ENCODE measurements around the gene GMDS.

The GMDS gene

DNA sequence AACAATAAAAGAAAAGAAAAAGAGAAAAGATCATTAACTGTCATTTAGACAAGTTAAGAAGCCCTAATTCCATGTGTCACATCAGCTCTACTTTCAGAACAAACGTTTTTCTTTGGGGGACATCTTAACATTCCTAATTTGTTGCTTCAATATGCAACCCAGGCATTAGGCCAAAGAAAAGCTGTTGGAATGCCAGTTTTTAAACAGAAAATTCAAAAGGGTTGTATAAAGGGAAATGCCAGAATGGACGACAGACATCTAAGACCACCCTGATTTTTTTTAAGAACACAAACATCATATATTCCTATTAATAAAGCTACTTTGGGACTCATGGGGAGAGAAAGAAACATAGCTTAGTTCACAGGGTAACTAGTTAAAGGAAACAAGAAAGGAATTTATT is 315.0 kb downstream of the GMDS start:
- no peak overlapping the region for H3K4me3 ChIP-seq
- H3K27me3 ChIP-seq (ENCODE audit: low read depth) = no peaks in the 10 kb centered on the region
- in situ Hi-C loops (cut with MboI; ENCODE audit: low sequenced_read_pairs) = no loop called here
- no peak for DNase-seq (ENCODE audit: low spot score in 2 of 2)
- no peaks in the 10 kb centered on the region for H3K4me1 ChIP-seq
- H3K9me3 ChIP-seq = no peaks in the 10 kb centered on the region
- H3K36me3 ChIP-seq (replicated peaks) = no peaks in the 10 kb centered on the region

DNA sequence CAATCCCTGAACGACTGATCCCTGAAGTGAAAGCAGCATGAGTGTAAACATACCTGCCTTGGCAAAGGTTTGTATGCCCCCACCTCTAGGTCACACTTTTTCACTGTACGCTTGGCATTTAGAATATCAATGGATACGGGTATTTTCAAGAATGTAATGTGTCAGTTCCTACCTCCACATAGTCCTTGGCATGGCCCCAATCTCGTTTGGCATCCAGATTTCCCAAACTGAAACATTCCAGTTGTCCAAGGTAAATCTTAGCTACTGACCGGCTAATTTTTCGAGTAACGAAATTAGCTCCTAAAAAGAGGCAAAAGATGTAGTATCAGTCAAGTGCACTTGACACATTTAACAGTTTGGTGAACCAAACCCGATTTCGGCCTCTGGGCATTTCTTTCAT is 315.5 kb downstream of the GMDS start:
- Histone ChIP-seq H3K9me3 (no peaks in the 10 kb centered on the region), H3K4me1 (no peaks in the 10 kb centered on the region), H3K36me3 (replicated peaks) (no peaks in the 10 kb centered on the region), H3K4me3 (no peak overlapping the region), H3K27me3 (ENCODE audit: low read depth) (no peaks in the 10 kb centered on the region)
- no peak for DNase-seq (ENCODE audit: low spot score in 2 of 2)
- in situ Hi-C loops (cut with MboI; ENCODE audit: low sequenced_read_pairs) = no loop called here

DNA sequence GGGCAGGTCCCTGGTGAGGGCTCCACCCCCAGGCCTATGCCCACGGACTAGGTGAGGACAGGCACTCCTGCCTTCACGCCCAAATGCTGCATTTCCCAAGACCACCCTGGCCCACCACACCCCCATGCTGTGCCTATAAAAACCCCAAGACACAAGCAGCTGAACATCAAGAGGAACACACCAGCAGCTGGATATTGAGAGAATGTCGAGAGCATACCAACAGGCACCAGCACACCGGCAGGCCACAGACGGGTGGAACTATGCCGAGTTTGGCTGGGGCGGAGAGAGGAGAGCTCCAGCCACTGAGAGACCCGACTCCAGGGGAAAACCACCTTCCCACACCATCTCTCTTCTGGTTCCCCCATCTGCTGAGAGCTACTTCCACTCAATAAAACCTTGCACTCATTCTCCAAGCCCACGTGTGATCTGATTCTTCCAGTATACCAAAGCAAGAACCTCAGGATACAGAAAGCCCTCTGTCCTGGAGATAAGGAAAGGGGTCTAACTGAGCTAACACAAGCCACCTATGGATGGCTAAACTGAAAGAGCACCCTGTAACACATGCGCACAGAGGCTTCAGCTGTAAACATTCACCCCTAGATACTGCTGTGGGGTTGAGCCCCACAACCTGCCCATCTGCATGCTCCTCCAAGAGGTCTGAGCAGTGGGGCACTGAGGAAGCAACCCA is 319.5 kb downstream of the GMDS start:
- in situ Hi-C loops (cut with MboI; ENCODE audit: low sequenced_read_pairs) = no loop called here
- H3K36me3 ChIP-seq (replicated peaks) = no peaks in the 10 kb centered on the region
- no peak for DNase-seq (ENCODE audit: low spot score in 2 of 2)
- no peaks in the 10 kb centered on the region for H3K9me3 ChIP-seq
- H3K27me3 ChIP-seq (ENCODE audit: low read depth) = no peaks in the 10 kb centered on the region
- H3K4me3 ChIP-seq = no peak overlapping the region
- H3K4me1 ChIP-seq = no peaks in the 10 kb centered on the region

DNA sequence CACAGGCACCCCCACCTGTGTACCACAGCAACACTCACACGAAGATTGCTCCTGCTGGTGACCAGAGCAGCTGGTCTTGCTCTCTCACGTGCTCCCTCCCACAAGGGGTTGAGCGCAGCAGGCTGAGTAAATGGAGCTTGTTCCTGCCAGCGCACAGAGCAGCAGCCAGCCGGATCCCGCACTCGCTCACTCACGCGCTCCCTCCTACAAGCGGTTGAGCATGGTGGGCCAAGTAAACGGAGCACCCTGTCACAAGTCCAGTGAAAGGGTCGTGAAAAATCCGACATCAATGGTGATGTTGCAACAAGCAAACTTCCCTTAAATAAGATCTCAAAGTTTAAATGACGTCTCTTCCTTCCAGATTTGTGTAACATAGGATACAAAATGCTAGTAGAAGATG is 322.0 kb downstream of the GMDS start:
- no peak for DNase-seq (ENCODE audit: low spot score in 2 of 2)
- Histone ChIP-seq H3K27me3 (ENCODE audit: low read depth) (no peaks in the 10 kb centered on the region), H3K36me3 (replicated peaks) (no peaks in the 10 kb centered on the region), H3K4me3 (no peak overlapping the region), H3K4me1 (no peaks in the 10 kb centered on the region; the same call in 1 of the 2 replicates), H3K9me3 (no peaks in the 10 kb centered on the region)
- in situ Hi-C loops (cut with MboI; ENCODE audit: low sequenced_read_pairs) = no loop called here

GRCh38 chr6:1917626-1918371 is 327.6 kb downstream of the GMDS start:
- Histone ChIP-seq H3K27me3 (ENCODE audit: low read depth) (no peaks in the 10 kb centered on the region), H3K36me3 (replicated peaks) (no peaks in the 10 kb centered on the region), H3K4me1 (no peaks in the 10 kb centered on the region; the same call in 1 of the 2 replicates), H3K4me3 (no peak overlapping the region), H3K9me3 (no peaks in the 10 kb centered on the region)
- DNase-seq (ENCODE audit: low spot score in 2 of 2) = no peak
- in situ Hi-C loops (cut with MboI; ENCODE audit: low sequenced_read_pairs) = no loop called here

DNA sequence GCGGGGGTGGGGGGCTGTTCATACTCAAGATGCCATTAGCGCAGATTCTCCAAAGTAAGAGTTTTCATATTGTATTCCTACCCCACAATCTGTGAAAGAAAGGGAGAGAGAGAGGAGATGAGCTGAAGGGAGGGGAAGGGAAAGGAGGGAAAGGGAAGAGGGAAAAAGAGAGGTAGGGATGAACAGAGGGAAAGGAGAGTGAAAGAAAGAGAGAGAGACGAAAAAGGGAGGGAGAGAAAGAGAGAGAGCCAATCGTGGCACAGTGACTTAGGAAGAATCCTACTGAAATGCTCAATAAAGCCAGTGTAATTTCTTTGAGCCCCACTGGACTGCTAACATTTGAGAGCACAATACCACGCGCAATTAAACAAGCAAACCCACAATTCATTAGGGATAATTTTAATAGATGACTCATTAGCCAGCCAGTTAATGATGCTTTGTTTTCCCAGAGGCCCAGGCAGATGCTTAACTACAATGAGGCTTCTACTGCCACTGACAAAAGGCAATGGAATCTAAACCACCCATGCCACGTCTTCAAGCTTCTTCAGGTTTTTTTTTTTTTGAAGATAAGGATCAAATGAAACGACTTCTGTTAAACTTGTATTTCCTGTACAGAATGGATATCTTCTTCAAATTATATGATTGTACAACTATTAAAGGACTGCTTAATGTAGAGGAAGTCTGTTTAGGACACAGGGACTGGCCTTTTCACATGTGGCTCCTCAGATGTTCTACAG is 328.9 kb downstream of the GMDS start:
- no peaks in the 10 kb centered on the region for H3K36me3 ChIP-seq (replicated peaks)
- no peak overlapping the region for H3K4me3 ChIP-seq
- H3K27me3 ChIP-seq (ENCODE audit: low read depth) = no peaks in the 10 kb centered on the region
- no peaks in the 10 kb centered on the region; the same call in 1 of the 2 replicates for H3K4me1 ChIP-seq
- in situ Hi-C loops (cut with MboI; ENCODE audit: low sequenced_read_pairs) = no loop called here
- DNase-seq (ENCODE audit: low spot score in 2 of 2) = no peak
- H3K9me3 ChIP-seq = no peaks in the 10 kb centered on the region

- H3K36me3 ChIP-seq (replicated peaks) = no peaks in the 10 kb centered on the region
- H3K4me3 ChIP-seq = no peak overlapping the region
- H3K4me1 ChIP-seq = no peaks in the 10 kb centered on the region; the same call in 1 of the 2 replicates
- in situ Hi-C loops (cut with MboI; ENCODE audit: low sequenced_read_pairs) = no loop called here
- no peaks in the 10 kb centered on the region for H3K27me3 ChIP-seq (ENCODE audit: low read depth)
- no peaks in the 10 kb centered on the region for H3K9me3 ChIP-seq
- no peak for DNase-seq (ENCODE audit: low spot score in 2 of 2)
Observed at GRCh38 chr6:1915226-1915625, 330.2 kb downstream of the GMDS start.

GRCh38 chr6:1913577-1913976 is 331.8 kb downstream of the GMDS start:
- no peak overlapping the region for H3K4me3 ChIP-seq
- H3K27me3 ChIP-seq (ENCODE audit: low read depth) = no peaks in the 10 kb centered on the region
- peaks cover 7% of the 10 kb centered on the region for H3K4me1 ChIP-seq
- no peak for DNase-seq (ENCODE audit: low spot score in 2 of 2)
- no peaks in the 10 kb centered on the region for H3K36me3 ChIP-seq (replicated peaks)
- in situ Hi-C loops (cut with MboI; ENCODE audit: low sequenced_read_pairs) = no loop called here
- no peaks in the 10 kb centered on the region for H3K9me3 ChIP-seq

- H3K4me3 ChIP-seq = no peak overlapping the region
- no peaks in the 10 kb centered on the region for H3K27me3 ChIP-seq (ENCODE audit: low read depth)
- H3K36me3 ChIP-seq (replicated peaks) = no peaks in the 10 kb centered on the region
- in situ Hi-C loops (cut with MboI; ENCODE audit: low sequenced_read_pairs) = no loop called here
- H3K9me3 ChIP-seq = no peaks in the 10 kb centered on the region
- DNase-seq (ENCODE audit: low spot score in 2 of 2) = no peak
- peaks cover 11% of the 10 kb centered on the region for H3K4me1 ChIP-seq
Observed at GRCh38 chr6:1912731-1913130, 332.7 kb downstream of the GMDS start.

GRCh38 chr6:1911474-1911873 is 333.9 kb downstream of the GMDS start:
- Histone ChIP-seq H3K9me3 (no peaks in the 10 kb centered on the region), H3K4me3 (no peak overlapping the region), H3K27me3 (ENCODE audit: low read depth) (no peaks in the 10 kb centered on the region), H3K36me3 (replicated peaks) (no peaks in the 10 kb centered on the region), H3K4me1 (peaks cover 11% of the 10 kb centered on the region)
- in situ Hi-C loops (cut with MboI; ENCODE audit: low sequenced_read_pairs) = no loop called here
- DNase-seq (ENCODE audit: low spot score in 2 of 2) = no peak

DNA sequence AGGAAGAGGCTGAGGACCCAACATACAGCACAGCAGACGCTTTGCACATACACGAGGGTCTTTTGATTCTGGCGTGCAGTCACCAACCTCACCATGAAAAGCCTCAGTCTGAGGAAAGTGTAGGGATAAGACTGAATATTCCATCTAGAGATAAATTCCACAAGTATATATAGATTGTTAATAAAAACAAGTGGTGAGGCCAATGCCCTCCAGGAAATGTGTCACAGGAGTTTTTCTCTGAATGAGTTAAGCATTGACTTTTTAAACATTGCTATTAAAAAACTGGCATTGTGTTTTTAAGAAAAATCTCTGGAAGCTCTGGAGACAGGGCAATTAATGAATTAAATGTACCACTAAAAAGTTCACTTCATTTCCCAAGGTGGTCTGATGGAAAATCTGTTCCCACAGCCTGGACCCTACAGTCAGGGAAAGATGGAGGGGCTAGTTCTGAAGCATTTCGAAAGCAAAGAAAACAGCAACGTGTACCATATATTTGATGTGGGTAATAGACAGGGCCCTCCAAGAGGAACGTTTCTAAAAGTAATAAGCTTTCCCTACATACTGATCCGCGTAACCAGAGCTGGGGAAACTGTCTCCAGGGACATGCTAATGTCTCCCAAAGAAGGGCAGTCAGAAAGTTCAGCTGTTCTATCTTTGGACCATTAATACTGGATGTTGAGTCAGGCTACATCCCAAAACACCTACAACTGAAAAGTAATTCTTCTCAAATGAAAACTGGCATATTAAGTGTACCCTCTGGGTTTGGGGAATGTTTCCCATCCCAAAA is 334.6 kb downstream of the GMDS start:
- Histone ChIP-seq H3K9me3 (no peaks in the 10 kb centered on the region), H3K27me3 (ENCODE audit: low read depth) (no peaks in the 10 kb centered on the region), H3K4me1 (peaks cover 11% of the 10 kb centered on the region), H3K4me3 (no peak overlapping the region), H3K36me3 (replicated peaks) (no peaks in the 10 kb centered on the region)
- DNase-seq (ENCODE audit: low spot score in 2 of 2) = no peak
- in situ Hi-C loops (cut with MboI; ENCODE audit: low sequenced_read_pairs) = no loop called here

- peak; percentile 16 to 52 for DNase-seq (ENCODE audit: low spot score in 2 of 2)
- no peak overlapping the region for H3K4me3 ChIP-seq
- in situ Hi-C loops (cut with MboI; ENCODE audit: low sequenced_read_pairs) = no loop called here
Observed at GRCh38 chr6:1908784-1909183, 336.6 kb downstream of the GMDS start.

DNA sequence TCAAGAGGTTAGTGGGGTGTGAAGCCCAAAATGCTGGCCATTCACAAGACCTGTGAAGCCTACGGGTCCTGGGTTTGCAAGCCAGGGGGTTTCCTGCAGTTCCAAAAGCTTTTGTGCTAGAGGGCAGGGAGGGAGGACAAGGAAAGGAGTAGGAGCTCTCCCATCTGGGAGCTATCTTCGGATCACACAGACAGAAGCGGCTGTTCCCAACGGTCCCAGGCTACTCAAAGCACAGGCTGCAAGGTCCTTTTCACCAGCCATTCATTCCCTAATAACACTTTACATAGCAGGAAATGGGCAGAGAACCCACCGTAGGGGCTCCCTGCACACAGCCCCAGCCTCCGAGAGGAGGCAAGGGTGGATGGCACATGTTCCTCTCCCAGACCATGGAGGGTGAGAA is 338.8 kb downstream of the GMDS start:
- in situ Hi-C loops (cut with MboI; ENCODE audit: low sequenced_read_pairs) = no loop called here
- DNase-seq (ENCODE audit: low spot score in 2 of 2) = no peak
- Histone ChIP-seq H3K27me3 (ENCODE audit: low read depth) (no peaks in the 10 kb centered on the region), H3K9me3 (no peaks in the 10 kb centered on the region), H3K36me3 (replicated peaks) (no peaks in the 10 kb centered on the region), H3K4me1 (peaks cover 11% of the 10 kb centered on the region), H3K4me3 (no peak overlapping the region)

More at GRCh38 chr6:1908784-1909183, 336.6 kb downstream of the GMDS start:
- Histone ChIP-seq H3K27me3 (ENCODE audit: low read depth) (no peaks in the 10 kb centered on the region), H3K36me3 (replicated peaks) (no peaks in the 10 kb centered on the region), H3K9me3 (no peaks in the 10 kb centered on the region), H3K4me1 (peaks cover 11% of the 10 kb centered on the region)
